ENCODE measurements around the gene ARRDC4. TPM values are rescaled to one million over a fixed set of nuclear protein-coding genes. Genes with fewer than 3 reads are reported as not detected.
A peak's percentile ranks its signal among the peaks of the same experiment; 100 is the strongest.

ARRDC4 gene
- total and polyA plus RNA-seq, 9 of the 15 experiments (the other 6 are each of a cell fraction or from before 2014, with no cell fraction given), result 4.3 to 16.1 (median 14.4) TPM

- no peak overlapping the region for H3K9ac ChIP-seq (ENCODE audit: insufficient read depth in 1 of 2, low read depth in 2 of 2, low read length in 2 of 2)
- no peaks in the 10 kb centered on the region; a peak in 1 of 5 replicates for H3K4me1 ChIP-seq (replicated peaks in 1 of 2; ENCODE audit: control insufficient read depth in 2 of 2, insufficient read depth in 2 of 2, low read length in 2 of 2)
- FAIRE-seq (no peak), DNase-seq (ENCODE audit: extremely low read depth in 1 of 4, low spot score in 3 of 4) (no peak), ATAC-seq (no peak)
- H3K27me3 ChIP-seq (ENCODE audit: control insufficient read depth in 2 of 2, insufficient read depth in 2 of 2, low read length in 2 of 2), result peaks cover 0 to 13% of the 10 kb centered on the region in 2 experiments; a peak in 1 of 5 replicates
- H3K79me2 ChIP-seq (ENCODE audit: control insufficient read depth, insufficient read depth, low read length), result no peaks in the 10 kb centered on the region
- H2AFZ ChIP-seq (ENCODE audit: low read depth, low read length), result no peak overlapping the region
- CTCF ChIA-PET (ENCODE audit: low intra/inter-chr PET ratio), result no interaction called here
- TF ChIP-seq ZNF24 (IDR thresholded peaks at IDR 0.05) (peak; percentile 86), HDAC1 (IDR thresholded peaks at IDR 0.05) (no peak)
- H3K4me3 ChIP-seq, result no peak overlapping the region
- H3K4me2 ChIP-seq (ENCODE audit: insufficient read depth, low read length), result no peak overlapping the region
- no peaks in the 10 kb centered on the region for H3K36me3 ChIP-seq (ENCODE audit: control insufficient read depth, insufficient read depth, low read length)
- H3K27ac ChIP-seq (ENCODE audit: extremely low read depth, low read depth, low read length), result no peak overlapping the region
- WGBS (ENCODE audit: insufficient coverage, low coverage, missing lambda C conversion rate), result 0% methylated on average over 1 of the region's 1 CpG
- H3K9me3 ChIP-seq (replicated peaks; ENCODE audit: control insufficient read depth, insufficient read depth, low read depth, low read length), result no peaks in the 10 kb centered on the region
- H4K20me1 ChIP-seq (replicated peaks; ENCODE audit: control insufficient read depth, insufficient read depth, low read length), result no peaks in the 10 kb centered on the region
- POLR2A ChIA-PET, result interaction anchor here (1.1 kb wide), 1 partner anchor 12 kb away, joined by 4 read pairs; no protein-coding TSS in a partner anchor
- BruUV-seq (replicated peaks), result no TSS peak
- in situ Hi-C loops (cut with MboI) (no loop called here), intact Hi-C loops (cut with micrococcal nuclease) (loop anchor here (10.0 kb wide), 2 partner anchors 88 to 92 kb away; no protein-coding TSS in a partner anchor)
- no peaks in the 10 kb centered on the region for H3K9me1 ChIP-seq (ENCODE audit: control insufficient read depth, insufficient read depth, low read length)
These were observed 32.3 kb downstream of the ARRDC4 start for GRCh38 chr15:97992823-97993222.

- peak; percentile 80 for ATAC-seq
- ChIA-PET POLR2A (interaction anchor here (1.1 kb wide), 1 partner anchor 12 kb away, joined by 4 read pairs; no protein-coding TSS in a partner anchor), CTCF (ENCODE audit: low intra/inter-chr PET ratio) (no interaction called here)
- TF ChIP-seq NCOA6 (IDR thresholded peaks at IDR 0.05), result no peak
- no peak for TF ChIP-seq ZNF274 (IDR thresholded peaks at IDR 0.05; ENCODE audit: borderline replicate concordance, low read depth, low read length)
- TF ChIP-seq ZNF431 (CRISPR knock-in tag; IDR thresholded peaks at IDR 0.05), result no peak
These were observed 32.8 kb downstream of the ARRDC4 start for GRCh38 chr15:97993310-97993738.

More at GRCh38 chr15:97993310-97993738, 32.8 kb downstream of the ARRDC4 start:
- Histone ChIP-seq H3K9ac (ENCODE audit: insufficient read depth in 1 of 2, low read depth in 2 of 2, low read length in 2 of 2) (no peak overlapping the region), H4K20me1 (replicated peaks; ENCODE audit: control insufficient read depth, insufficient read depth, low read length) (no peaks in the 10 kb centered on the region), H3K9me1 (ENCODE audit: control insufficient read depth, insufficient read depth, low read length) (no peaks in the 10 kb centered on the region), H3K4me1 (replicated peaks in 1 of 2; ENCODE audit: control insufficient read depth in 2 of 2, insufficient read depth in 2 of 2, low read length in 2 of 2) (no peaks in the 10 kb centered on the region; a peak in 1 of 5 replicates), H3K9me3 (replicated peaks; ENCODE audit: control insufficient read depth, insufficient read depth, low read depth, low read length) (no peaks in the 10 kb centered on the region), H3K4me3 (no peak overlapping the region), H3K27me3 (ENCODE audit: control insufficient read depth in 2 of 2, insufficient read depth in 2 of 2, low read length in 2 of 2) (peaks cover 0 to 13% of the 10 kb centered on the region in 2 experiments; a peak in 1 of 5 replicates), H3K79me2 (ENCODE audit: control insufficient read depth, insufficient read depth, low read length) (no peaks in the 10 kb centered on the region), H3K36me3 (ENCODE audit: control insufficient read depth, insufficient read depth, low read length) (no peaks in the 10 kb centered on the region), H3K4me2 (ENCODE audit: insufficient read depth, low read length) (no peak overlapping the region), H3K27ac (ENCODE audit: extremely low read depth, low read depth, low read length) (no peak overlapping the region), H2AFZ (ENCODE audit: low read depth, low read length) (no peak overlapping the region)
- WGBS (ENCODE audit: insufficient coverage, low coverage, missing lambda C conversion rate), result 0% methylated on average over 3 of the region's 3 CpGs
- intact Hi-C loops (cut with micrococcal nuclease) (loop anchor here (10.0 kb wide), 2 partner anchors 89 to 91 kb away; no protein-coding TSS in a partner anchor), in situ Hi-C loops (cut with MboI) (no loop called here)
- peak; percentile 78 for FAIRE-seq
- DNase-seq (ENCODE audit: extremely low read depth in 1 of 4, low spot score in 3 of 4), result peak; percentile 29 to 62 (median 48)
- no TSS peak for BruUV-seq (replicated peaks)
